H1 (cell line): Measurements from ENCODE around the gene RSPH6A. TPM values are rescaled to one million over a fixed set of nuclear protein-coding genes. Genes with fewer than 3 reads are reported as not detected.

Experiments
- CTCF ChIA-PET: fragments of 300-600 bp; sonication (Branson Sonifier 250); formaldehyde crosslinking; loops from one replicate; lab custom pipeline; 2021; ENCODE audit not compliant: partially characterized antibody; lab: Charles Lee
- POLR2A ChIA-PET: fragments of 300-600 bp; sonication (Branson Sonifier 250); formaldehyde crosslinking; loops from one replicate; lab custom pipeline; 2021; ENCODE audit warnings: inconsistent platforms; ENCODE audit not compliant: partially characterized antibody; lab: Charles Lee
- DNase-seq, 2 experiments: peaks; one replicate each; pipeline versions ENCODE4 v3.0.0 to v3.0.0-alpha.2; 2010 to 2022; ENCODE audit warnings: low spot score in 2 of 2, low read depth in 1 of 2, mixed read lengths in 1 of 2
- FAIRE-seq: peaks from 2 replicates; lab custom pipeline; 2011; peaks lifted over from hg19 to GRCh38; lab: Jason Lieb, UNC
- H2AFZ ChIP-seq: 2 replicates; pipeline ENCODE4 v1.8.1; 2012; ENCODE audit warnings: low read length, inconsistent platforms
- H2AK5ac ChIP-seq: 2 replicates; pipeline ENCODE4 v1.6.1; 2013; ENCODE audit warnings: low read depth, low read length
- H2BK120ac ChIP-seq: replicated peaks from 2 replicates; pipeline ENCODE3; 2013; ENCODE audit warnings: low read depth, low read length, inconsistent platforms
- H2BK12ac ChIP-seq: 2 replicates; pipeline ENCODE4 v1.6.1; 2013; ENCODE audit warnings: low read depth, low read length
- H2BK15ac ChIP-seq: 2 replicates; pipeline ENCODE4 v1.6.1; 2013; ENCODE audit warnings: low read length
- H2BK20ac ChIP-seq: 2 replicates; pipeline ENCODE4 v1.6.1; 2013; ENCODE audit warnings: low read length
- H2BK5ac ChIP-seq: 2 replicates; pipeline ENCODE4 v1.6.1; 2013; ENCODE audit warnings: low read depth, low read length
- H3K14ac ChIP-seq: 2 replicates; pipeline ENCODE4 v1.6.1; 2013; ENCODE audit warnings: inconsistent platforms; ENCODE audit not compliant: insufficient read length
- H3K18ac ChIP-seq: 2 replicates; pipeline ENCODE4 v1.6.1; 2013; ENCODE audit warnings: low read length; ENCODE audit errors: extremely low read depth
- H3K23ac ChIP-seq: 2 replicates; pipeline ENCODE4 v1.6.1; 2013; ENCODE audit warnings: inconsistent platforms; ENCODE audit not compliant: insufficient read length
- H3K23me2 ChIP-seq: 2 replicates; pipeline ENCODE4 v1.6.1; 2013; ENCODE audit warnings: low read depth, low read length
- H3K27ac ChIP-seq: 2 replicates; pipeline ENCODE4 v1.6.1; 2011; ENCODE audit warnings: low read depth, low read length, inconsistent platforms
- H3K27me3 ChIP-seq, 4 experiments: replicated peaks in 1 of 4; 1 replicate in 1 of 4; 2 replicates in 3 of 4; pipeline versions ENCODE4 v1.6.1 to v1.8.1; 2011 to 2013; ENCODE audit warnings: low read length in 3 of 4, mild to moderate bottlenecking in 3 of 4, inconsistent platforms in 2 of 4, mixed read lengths in 2 of 4, moderate library complexity in 1 of 4; ENCODE audit not compliant: control insufficient read depth in 3 of 4, insufficient read depth in 3 of 4; ENCODE audit errors: extremely low read depth in 1 of 4
- H3K36me3 ChIP-seq, 4 experiments: 2 replicates each; pipeline versions ENCODE4 v1.6.1 to v1.8.1; 2011 to 2013; ENCODE audit warnings: mild to moderate bottlenecking in 4 of 4, low read length in 3 of 4, moderate library complexity in 2 of 4, control low read depth in 1 of 4, inconsistent platforms in 1 of 4; ENCODE audit not compliant: insufficient read depth in 4 of 4, control insufficient read depth in 2 of 4
- H3K4ac ChIP-seq: replicated peaks from 2 replicates; pipeline ENCODE3; 2013; ENCODE audit warnings: low read length, low read depth, mixed read lengths, inconsistent platforms; ENCODE audit not compliant: insufficient read length
- H3K4me1 ChIP-seq, 4 experiments: replicated peaks in 1 of 4; 1 replicate in 1 of 4; 2 replicates in 3 of 4; pipeline versions ENCODE4 v1.6.1 to v1.8.1; 2011 to 2013; ENCODE audit warnings: low read length in 3 of 4, inconsistent platforms in 2 of 4, mixed read lengths in 1 of 4; ENCODE audit not compliant: insufficient read depth in 4 of 4, control insufficient read depth in 3 of 4
- H3K4me2 ChIP-seq, 2 experiments: 2 replicates each; pipeline versions ENCODE4 v1.6.1 to v1.8.1; 2011 to 2013; ENCODE audit warnings: low read depth in 2 of 2, low read length in 2 of 2, control low read depth in 1 of 2, inconsistent platforms in 1 of 2, mild to moderate bottlenecking in 1 of 2; ENCODE audit not compliant: insufficient read depth in 1 of 2
- H3K4me3 ChIP-seq, 4 experiments: fragments of 200-600, 300-600 bp in 1 of 4; sonication (generic), shearing (Covaris generic), sonication (Bioruptor Twin) in 1 of 4; 2 replicates each; pipeline versions ENCODE4 v1.5.1 to v1.8.1; 2011 to 2016; ENCODE audit warnings: low read length in 4 of 4, low read depth in 3 of 4, control low read depth in 2 of 4, inconsistent platforms in 2 of 4, mild to moderate bottlenecking in 2 of 4, mixed read lengths in 1 of 4, moderate library complexity in 1 of 4; ENCODE audit not compliant: insufficient read depth in 2 of 4; ENCODE audit errors: extremely low read depth in 1 of 4
- H3K56ac ChIP-seq: replicated peaks from 2 replicates; pipeline ENCODE3; 2013; ENCODE audit warnings: low read depth, mild to moderate bottlenecking, mixed read lengths, low read length, inconsistent platforms; ENCODE audit not compliant: insufficient read length
- H3K79me1 ChIP-seq: 2 replicates; pipeline ENCODE4 v1.6.1; 2013; ENCODE audit warnings: low read depth, low read length, control low read depth
- H3K79me2 ChIP-seq, 2 experiments: 2 replicates each; pipeline versions ENCODE4 v1.6.1 to v1.8.1; 2012 to 2013; ENCODE audit warnings: low read length in 2 of 2, mild to moderate bottlenecking in 2 of 2, inconsistent platforms in 1 of 2; ENCODE audit not compliant: insufficient read depth in 2 of 2, control insufficient read depth in 1 of 2
- H3K9ac ChIP-seq, 4 experiments: replicated peaks in 1 of 4; 1 replicate in 1 of 4; 2 replicates in 3 of 4; pipeline versions ENCODE4 v1.6.1 to v1.8.1; 2011 to 2013; ENCODE audit warnings: low read depth in 3 of 4, low read length in 3 of 4, control low read depth in 2 of 4, mild to moderate bottlenecking in 2 of 4, moderate library complexity in 2 of 4, inconsistent platforms in 1 of 4; ENCODE audit errors: extremely low read depth in 1 of 4
- H3K9me3 ChIP-seq, 2 experiments: 2 replicates each; pipeline versions ENCODE4 v1.6.1 to v1.8.1; 2012 to 2013; ENCODE audit warnings: mild to moderate bottlenecking in 2 of 2, moderate library complexity in 2 of 2, control low read depth in 1 of 2, inconsistent platforms in 1 of 2, low read depth in 1 of 2, low read length in 1 of 2, mixed read lengths in 1 of 2; ENCODE audit not compliant: insufficient read depth in 2 of 2
- H4K20me1 ChIP-seq, 2 experiments: replicated peaks in 1 of 2; 2 replicates each; pipeline versions ENCODE3 to v1.8.1; 2011 to 2013; ENCODE audit warnings: inconsistent platforms in 2 of 2, low read length in 2 of 2, mild to moderate bottlenecking in 1 of 2; ENCODE audit not compliant: insufficient read depth in 2 of 2, control insufficient read depth in 1 of 2
- H4K5ac ChIP-seq: 2 replicates; pipeline ENCODE4 v1.6.1; 2013; ENCODE audit warnings: low read length, low read depth, mixed read lengths, inconsistent platforms; ENCODE audit not compliant: insufficient read length
- H4K8ac ChIP-seq: 2 replicates; pipeline ENCODE4 v1.8.0; 2013; ENCODE audit warnings: mild to moderate bottlenecking, moderate library complexity, low read length, inconsistent platforms; ENCODE audit not compliant: insufficient read depth; ENCODE audit errors: extremely low read depth
- H4K91ac ChIP-seq: replicated peaks from 2 replicates; pipeline ENCODE3; 2013; ENCODE audit warnings: low read length, mixed read lengths, inconsistent platforms; ENCODE audit not compliant: insufficient read length
- CBX5 ChIP-seq: fragments of 300-800, 300-1000 bp; sonication (generic); IDR thresholded peaks from 2 replicates; pipeline ENCODE4 v1.7.1; 2016; ENCODE audit warnings: antibody characterized with exemption, low read length, low read depth
- FOSL1 ChIP-seq: IDR thresholded peaks from 2 replicates; pipeline ENCODE4 v1.6.1; 2011; ENCODE audit warnings: mild to moderate bottlenecking, low read depth, low read length, moderate library complexity; ENCODE audit not compliant: insufficient read depth
- GABPA ChIP-seq: IDR thresholded peaks from 2 replicates; pipeline ENCODE4 v1.6.1; 2011; ENCODE audit warnings: mild to moderate bottlenecking, low read length, moderate library complexity, borderline replicate concordance; ENCODE audit not compliant: insufficient read depth
- GTF2F1 ChIP-seq: IDR thresholded peaks from 2 replicates; pipeline ENCODE4 v1.6.1; 2012; ENCODE audit warnings: low read depth, low read length, improper control_type of control experiment, borderline replicate concordance
- MAFK ChIP-seq: IDR thresholded peaks from 2 replicates; pipeline ENCODE4 v1.6.1; 2012; ENCODE audit warnings: low read depth, mild to moderate bottlenecking, improper control_type of control experiment, low read length
- NANOG ChIP-seq: IDR thresholded peaks from 2 replicates; pipeline ENCODE4 v1.6.1; 2011; ENCODE audit warnings: low read length, low read depth, mild to moderate bottlenecking, inconsistent platforms; ENCODE audit not compliant: insufficient read depth, poor library complexity, severe bottlenecking
- PHF8 ChIP-seq: fragments of 200-600 bp; sonication (generic); conservative IDR thresholded peaks from 2 replicates; pipeline ENCODE4 v1.7.1; 2012; ENCODE audit warnings: low read depth, mild to moderate bottlenecking, inconsistent platforms, low read length, moderate library complexity
- RAD21 ChIP-seq, 2 experiments: IDR thresholded peaks in 1 of 2; conservative IDR thresholded peaks in 1 of 2; 2 replicates each; pipeline ENCODE4 v1.6.1; 2011; ENCODE audit warnings: low read depth in 2 of 2, low read length in 2 of 2, improper control_type of control experiment in 1 of 2, inconsistent platforms in 1 of 2, mild to moderate bottlenecking in 1 of 2, moderate library complexity in 1 of 2
- SAP30 ChIP-seq: fragments of 300-600 bp; sonication (generic); IDR thresholded peaks from 2 replicates; pipeline ENCODE4 v1.7.1; 2012; ENCODE audit warnings: low read length, moderate library complexity, mild to moderate bottlenecking, inconsistent platforms; ENCODE audit not compliant: insufficient read depth, insufficient replicate concordance
- SIRT6 ChIP-seq: IDR thresholded peaks from one replicate; pipeline ENCODE4 v1.7.1; 2012; ENCODE audit warnings: low read length, inconsistent platforms
- TBP ChIP-seq: IDR thresholded peaks from 2 replicates; pipeline ENCODE4 v1.6.1; 2011; ENCODE audit warnings: low read depth, low read length, improper control_type of control experiment
- TCF12 ChIP-seq: IDR thresholded peaks from 2 replicates; pipeline ENCODE4 v1.6.1; 2011; ENCODE audit warnings: low read depth, mild to moderate bottlenecking, low read length
- WGBS, 2 experiments: shearing (Covaris generic) in 1 of 2; methylation state at CpG; one replicate each; pipeline versions ENCODE4 v1.1.6 to v1.1.7; 2013 to 2015; ENCODE audit warnings: low lambda C conversion rate in 2 of 2, mixed read lengths in 2 of 2, inconsistent platforms in 1 of 2, low coverage in 1 of 2, missing lambda C conversion rate in 1 of 2; ENCODE audit not compliant: insufficient replicate concordance in 2 of 2, insufficient coverage in 1 of 2, insufficient read length in 1 of 2; ENCODE audit errors: extremely low coverage in 1 of 2, missing lambda C conversion rate in 1 of 2; 5-methylcytosine and 5-hydroxymethylcytosine counted together
- polyA plus RNA-seq, 7 experiments: library from polyadenylated mRNA; depleted of rRNA in 3 of 7; stranded (reverse) in 5 of 7; unstranded in 2 of 7; fragments of >200 nt in 5 of 7; fragments of 200-250 nt in 2 of 7; gene quantifications; 1 replicate in 5 of 7; 2 replicates in 1 of 7; 4 replicates in 1 of 7; pipeline versions ENCODE4 v1.2.1 to v1.2.3, GENCODE V29; 2011 to 2013; ENCODE audit warnings: missing spikeins in 2 of 7, mixed read lengths in 2 of 7
- total RNA-seq: library from RNA; stranded (reverse); fragmentation: NEBNext Ultra II Directional; extraction: Animal tissue kit (Norgen Biotek cat#: 25700); gene quantifications from 2 replicates; pipeline ENCODE4 v1.2.1, GENCODE V29; 2021

The RSPH6A gene
- total and polyA plus RNA-seq, 2 of the 8 experiments (the other 6 are each of a cell fraction or from before 2014, with no cell fraction given): 0.05 to 0.19 TPM

GRCh38 chr19:45809643-45810159 lies 5.4 kb downstream of the RSPH6A start:
- 72% methylated on average over 7 of the region's 7 CpGs; no CpG with 5 or more reads in 1 of the 2 experiments for WGBS, 2 experiments
- Histone ChIP-seq H3K36me3 (no peaks in the 10 kb centered on the region), H2BK12ac (0 out of 2 replicates have a peak overlapping the region, but pooled peaks have one; percentile 39), H2BK120ac (no peak overlapping the region), H4K5ac (no peak overlapping the region), H3K23ac (no peak overlapping the region), H3K56ac (no peak overlapping the region), H3K23me2 (peaks cover 1% of the 10 kb centered on the region; the same call in 1 of the 2 replicates), H3K79me1 (no peaks in the 10 kb centered on the region), H3K4me2 (peak overlapping the region in 1 of 2 experiments; percentile 3; a peak in 1 of 4 replicates), H3K27me3 (peaks cover 0 to 2% (median 0%) of the 10 kb centered on the region in 4 experiments; a peak in 3 of 7 replicates), H2BK15ac (no peak overlapping the region), H4K20me1 (no peaks in the 10 kb centered on the region), H2BK20ac (no peak overlapping the region), H3K14ac (no peak overlapping the region), H4K91ac (no peak overlapping the region), H3K9ac (no peak overlapping the region), H3K79me2 (no peaks in the 10 kb centered on the region), H2BK5ac (no peak overlapping the region), H2AFZ (no peak overlapping the region), H3K4me3 (no peak overlapping the region), H3K9me3 (no peaks in the 10 kb centered on the region; a peak in 1 of 4 replicates), H3K4ac (no peak overlapping the region), H3K18ac (peak overlapping the region; percentile 48; the same call in 1 of the 2 replicates), H2AK5ac (no peak overlapping the region), H4K8ac (no peak overlapping the region), H3K4me1 (peaks cover 0 to 5% (median 4%) of the 10 kb centered on the region in 4 experiments; a peak in 5 of 7 replicates), H3K27ac (no peak overlapping the region)
- ChIA-PET POLR2A (interaction anchor here (9.9 to 12.6 kb wide), 2 partner anchors 6 to 39 kb away, joined by 106 to 175 read pairs; partner anchors contain the start of gene SIX5), CTCF (interaction anchor here (0.6 to 2.2 kb wide), 6 partner anchors 10 to 31 kb away, joined by 3 to 14 read pairs (median 4); no protein-coding TSS in a partner anchor)
- no peak for DNase-seq
- FAIRE-seq: no peak
- TF ChIP-seq RAD21 (IDR thresholded peaks at IDR 0.05 in 1 of 2, conservative IDR thresholded peaks at IDR 0.05 in 1 of 2; ENCODE audit: low read depth in 2 of 2, low read length in 2 of 2) (no peak), MAFK (peak; percentile 86), PHF8 (no peak), TCF12 (peak; percentile 83), GABPA (no peak), GTF2F1 (no peak), TBP (no peak), NANOG (no peak), SAP30 (no peak), SIRT6 (no peak), CBX5 (no peak), FOSL1 (no peak)
